Upper lobe of left lung (tissue), 4 donors: ENCODE results near the gene ZNF213.
"Not testable (repeated sequence)": the region's sequence is repeated elsewhere in the genome, so short reads cannot be mapped to it uniquely, and the experiment has no call there.

Experiments used
- CTCF ChIP-seq, 6 experiments: fragments of 450-650 bp in 4 of 6; fragments of 200-600 bp in 2 of 6; sonication (generic) in 2 of 6; IDR thresholded peaks; one replicate each; pipeline ENCODE4 v1.5.1; 2016 to 2019; ENCODE audit warnings: antibody characterized with exemption in 6 of 6
- POLR2A ChIP-seq, 4 donors: fragments of 450-650 bp; IDR thresholded peaks; one replicate each; pipeline ENCODE4 v1.5.1; 2016 to 2017; ENCODE audit warnings: antibody characterized with exemption in 4 of 4, mild to moderate bottlenecking in 2 of 4

GRCh38 chr16:3182293-3182607 is 47.4 kb downstream of the ZNF213 start:
- not testable (repeated sequence) for TF ChIP-seq CTCF, POLR2A (IDR thresholded peaks at IDR 0.05)
